T-helper 2 cell treated with Interferon-gamma antibody and Interleukin-4, amounts not matched to agents 100 ng/mL and 5 ng/mL, for 36 hours (primary cell): ENCODE results near the gene MGRN1. TPM values are rescaled to one million over a fixed set of nuclear protein-coding genes. Genes with fewer than 3 reads are reported as not detected.

Experiments used
- intact Hi-C: fragments of 100-400 bp; cut with micrococcal nuclease; formaldehyde crosslinking; loops from one replicate; pipeline ENCODE4 v1.15.1; 2023
- total RNA-seq: library from RNA; stranded (reverse); gene quantifications from 2 replicates; pipeline ENCODE4 v1.2.3, GENCODE V29; 2022

The MGRN1 gene
- total RNA-seq, 1 donor from 2014 or later, result 87.8 TPM

DNA sequence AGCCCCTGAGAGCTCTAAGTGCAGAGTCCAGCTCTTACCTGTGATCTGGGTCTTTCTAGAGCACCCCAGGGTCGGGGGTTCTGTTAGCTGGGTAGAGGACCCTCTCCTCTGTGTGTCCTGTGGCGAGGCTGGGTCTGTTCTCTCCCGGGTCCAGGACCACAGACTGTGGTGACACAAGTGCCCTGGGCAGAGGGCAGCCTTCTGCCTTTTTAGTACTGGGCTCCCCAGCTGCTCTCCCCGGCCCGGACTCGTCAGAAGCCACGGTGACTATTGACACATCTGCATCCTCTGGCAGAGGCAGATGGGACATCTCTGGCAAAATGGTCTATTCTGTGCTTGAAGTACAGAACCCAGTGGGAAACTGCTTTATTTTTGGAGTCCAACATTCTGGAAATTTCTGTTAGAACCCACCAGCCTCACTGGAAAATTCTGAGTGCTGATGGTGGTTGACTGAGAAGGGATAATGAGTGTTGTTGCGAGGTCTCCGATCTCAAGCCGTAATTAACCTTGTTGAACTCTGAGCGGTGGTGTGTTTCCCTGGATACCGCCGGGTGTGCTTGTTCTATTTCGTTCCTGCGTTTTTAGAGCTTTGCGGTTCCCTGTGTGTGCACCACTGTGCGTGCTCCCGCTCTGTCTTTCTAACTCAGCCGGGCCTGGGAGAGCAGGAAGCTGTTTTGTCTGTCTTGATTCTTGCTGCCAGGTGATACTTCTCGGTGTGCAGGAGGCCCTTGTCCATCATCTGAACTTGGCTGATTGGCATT, 42.8 kb downstream of the MGRN1 start:
- intact Hi-C loops, result no loop called here

DNA sequence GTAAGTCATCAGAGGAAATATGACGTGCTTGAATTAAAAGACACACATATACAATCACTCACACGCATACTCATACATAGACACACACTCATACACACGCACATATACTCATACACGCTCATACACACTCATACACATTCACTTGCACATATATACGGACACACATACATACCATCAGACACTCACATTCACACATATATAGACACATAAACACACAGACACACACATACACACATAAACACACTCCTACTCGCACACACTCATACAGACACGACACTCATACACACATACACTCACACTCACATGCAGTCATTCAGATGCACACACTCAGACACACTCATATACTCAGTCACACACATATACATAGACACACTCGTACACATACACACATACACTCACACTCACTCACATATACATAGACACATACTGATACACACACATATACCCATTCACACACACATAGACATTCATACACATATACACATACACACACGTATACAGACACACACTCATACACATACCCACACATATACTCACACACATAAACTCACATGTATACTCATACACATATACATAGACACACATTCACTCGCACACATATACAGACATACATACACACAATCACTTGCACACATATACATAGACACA, 43.8 kb downstream of the MGRN1 start:
- intact Hi-C loops, result no loop called here

DNA sequence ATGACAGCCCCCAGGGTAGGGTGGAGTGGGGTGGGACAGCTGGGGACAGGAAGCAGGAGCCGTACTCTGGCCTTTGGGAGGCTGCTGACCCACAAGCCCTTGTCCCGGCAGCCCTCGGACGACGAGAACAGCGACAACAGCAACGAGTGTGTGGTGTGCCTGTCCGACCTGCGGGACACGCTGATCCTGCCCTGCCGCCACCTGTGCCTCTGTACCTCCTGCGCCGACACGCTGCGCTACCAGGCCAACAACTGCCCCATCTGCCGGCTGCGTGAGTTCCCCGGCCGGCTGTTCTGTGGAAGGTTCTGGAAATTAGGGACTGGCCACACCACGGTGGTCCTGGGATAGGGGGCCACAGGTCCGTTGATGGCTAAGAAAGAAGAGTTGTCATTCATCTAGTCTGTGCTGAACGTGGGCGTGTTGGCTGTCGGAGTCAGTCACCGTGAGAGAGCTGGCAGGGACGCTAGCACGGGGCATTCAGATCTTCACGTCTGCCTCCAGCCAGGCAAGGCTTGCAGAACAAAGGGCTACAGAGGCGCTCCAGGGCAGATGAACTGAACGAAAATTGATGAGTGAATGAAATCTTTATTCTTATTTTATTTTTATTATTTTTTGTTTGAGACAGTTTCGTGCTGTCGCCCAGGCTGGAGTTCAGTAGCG, 48.9 kb downstream of the MGRN1 start:
- intact Hi-C loops, result no loop called here

DNA sequence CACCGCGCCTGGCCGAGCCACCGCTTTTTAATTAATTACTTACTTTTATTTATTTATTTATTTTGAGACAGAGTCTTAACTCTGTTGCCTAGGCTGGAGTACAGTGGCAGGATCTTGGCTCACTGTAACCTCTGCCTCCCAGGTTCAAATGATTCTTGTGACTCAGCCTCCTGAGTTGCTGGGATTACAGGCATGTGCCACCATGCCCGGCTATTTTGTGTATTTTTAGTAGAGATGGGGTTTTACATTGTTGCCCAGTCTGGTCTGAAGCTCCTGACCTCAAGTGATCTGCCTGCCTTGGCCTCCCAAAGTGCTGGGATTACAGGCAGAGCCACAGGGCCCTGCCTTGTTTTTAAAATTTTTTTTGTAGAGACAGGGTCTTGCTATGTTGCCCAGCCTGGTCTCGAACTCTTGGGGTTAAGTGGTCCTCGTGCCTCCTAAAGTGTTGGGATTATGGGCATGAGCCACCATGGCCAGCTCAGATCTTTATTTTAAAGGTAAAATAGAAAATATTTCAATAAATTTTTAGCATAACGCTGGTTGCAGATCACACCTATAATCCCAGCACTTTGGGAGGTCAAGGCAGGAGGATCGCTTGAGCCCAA, 50.4 kb downstream of the MGRN1 start:
- intact Hi-C loops, result no loop called here

DNA sequence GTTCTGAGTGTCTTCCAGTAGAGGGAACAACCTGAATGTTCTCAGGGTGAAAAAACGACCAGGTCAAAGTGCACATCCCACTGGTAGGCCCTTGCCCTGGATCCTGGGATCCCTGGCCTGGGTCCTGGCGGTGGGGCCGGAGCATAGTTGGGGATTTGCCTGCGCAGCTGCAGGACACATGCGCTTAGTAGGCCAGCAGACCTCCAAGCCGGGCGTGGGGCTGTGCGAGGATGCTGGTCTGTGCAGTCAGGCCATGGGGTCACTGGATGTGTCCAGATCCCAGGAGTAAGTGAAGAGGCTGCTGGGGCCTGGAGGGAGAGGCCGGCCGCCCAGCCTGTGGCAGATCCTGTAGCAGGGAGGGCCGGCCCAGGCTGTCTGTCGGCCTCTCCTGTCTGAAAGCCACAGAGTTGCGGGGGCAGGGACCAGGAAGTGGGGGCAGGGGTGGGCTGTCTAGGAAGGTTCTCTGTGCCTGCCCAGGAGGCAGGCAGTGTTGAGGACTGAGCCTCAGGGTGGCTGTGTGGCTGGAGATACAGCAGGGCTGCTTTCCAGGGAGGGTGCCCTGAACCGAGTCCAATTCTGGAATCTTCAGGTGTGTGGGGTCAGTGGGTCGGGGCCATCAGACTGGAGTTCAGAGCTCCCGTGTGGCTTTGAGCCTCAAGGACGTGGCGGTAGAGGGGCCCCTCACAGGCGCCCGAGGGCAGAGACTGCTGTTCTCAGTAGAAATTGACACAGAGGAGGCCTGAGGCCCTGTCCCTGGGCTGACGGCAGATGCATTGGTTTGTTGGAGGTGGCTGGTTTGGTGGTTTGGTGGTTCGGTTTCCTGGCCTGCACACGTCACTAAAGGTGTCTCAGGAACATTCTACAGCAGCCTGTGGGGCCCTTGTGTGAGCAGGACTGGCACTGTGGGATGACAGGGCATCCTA, 51.5 kb downstream of the MGRN1 start:
- intact Hi-C loops, result loop anchor here (1.0 to 2.0 kb wide), 3 partner anchors 11 to 26 kb away; partner anchors contain the start of gene NUDT16L1

DNA sequence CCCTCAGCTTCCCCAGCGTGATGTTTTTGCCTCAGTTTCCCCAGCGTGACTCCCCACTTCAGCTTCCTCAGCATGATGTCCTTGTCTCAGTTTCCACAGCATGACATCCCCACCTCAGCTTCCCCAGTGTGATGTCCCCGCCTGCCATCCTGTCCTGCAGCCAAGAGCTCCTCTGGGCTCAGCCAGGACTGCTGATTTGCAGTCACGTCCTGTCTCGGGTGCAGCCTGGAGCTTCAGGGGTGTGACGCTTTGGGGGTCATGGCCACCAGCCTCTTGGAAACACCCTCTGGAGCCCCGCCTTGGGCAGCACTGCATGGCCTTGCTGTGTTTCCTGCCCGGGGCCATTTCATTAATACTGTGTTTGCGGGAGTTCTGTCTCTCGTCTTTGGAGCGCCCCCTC, 52.2 kb downstream of the MGRN1 start:
- intact Hi-C loops, result loop anchor here (1.0 to 2.0 kb wide), 3 partner anchors 12 to 27 kb away; partner anchors contain the start of gene NUDT16L1

DNA sequence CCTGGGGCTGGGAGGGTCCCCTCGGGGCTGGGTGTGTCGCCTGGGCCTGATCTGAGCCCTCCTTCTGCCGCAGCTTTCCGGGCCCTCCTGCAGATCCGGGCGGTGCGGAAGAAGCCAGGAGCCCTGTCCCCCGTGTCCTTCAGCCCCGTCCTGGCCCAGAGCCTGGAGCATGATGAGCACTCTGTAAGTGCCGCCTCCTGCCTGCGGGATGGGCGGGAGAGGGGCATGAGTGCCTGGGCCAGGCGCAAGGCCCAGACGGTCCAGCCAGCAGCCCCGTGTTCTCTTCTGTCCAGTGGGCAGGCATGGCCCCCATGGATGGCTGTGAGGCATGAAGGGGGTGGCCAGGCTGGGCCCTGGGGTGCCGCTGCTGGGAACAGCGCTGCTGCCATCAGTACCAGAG, 52.8 kb downstream of the MGRN1 start:
- intact Hi-C loops, result loop anchor here (2.0 kb wide), 1 partner anchor 15 kb away; the partner anchor contains the start of gene NUDT16L1

DNA sequence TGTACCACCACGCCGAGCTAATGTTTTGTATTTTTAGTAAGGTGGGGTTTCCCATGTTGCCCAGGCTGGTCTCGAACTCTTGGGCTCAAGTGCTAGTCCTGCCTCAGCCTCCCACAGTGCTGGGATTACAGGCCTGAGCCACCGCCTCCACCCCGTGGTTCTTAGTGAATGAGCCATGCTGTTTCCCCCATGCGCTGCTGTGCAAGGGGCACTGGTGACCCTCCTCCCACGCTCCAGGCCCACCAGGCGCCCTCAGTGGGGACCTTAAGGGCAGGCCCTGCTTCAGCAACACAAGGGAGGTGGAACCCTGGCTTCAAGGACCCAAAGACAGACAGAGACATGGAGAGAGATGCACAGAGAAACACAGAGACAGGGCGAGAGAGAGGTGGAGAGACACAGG, 53.4 kb downstream of the MGRN1 start:
- intact Hi-C loops, result loop anchor here (2.0 kb wide), 1 partner anchor 15 kb away; the partner anchor contains the start of gene NUDT16L1

DNA sequence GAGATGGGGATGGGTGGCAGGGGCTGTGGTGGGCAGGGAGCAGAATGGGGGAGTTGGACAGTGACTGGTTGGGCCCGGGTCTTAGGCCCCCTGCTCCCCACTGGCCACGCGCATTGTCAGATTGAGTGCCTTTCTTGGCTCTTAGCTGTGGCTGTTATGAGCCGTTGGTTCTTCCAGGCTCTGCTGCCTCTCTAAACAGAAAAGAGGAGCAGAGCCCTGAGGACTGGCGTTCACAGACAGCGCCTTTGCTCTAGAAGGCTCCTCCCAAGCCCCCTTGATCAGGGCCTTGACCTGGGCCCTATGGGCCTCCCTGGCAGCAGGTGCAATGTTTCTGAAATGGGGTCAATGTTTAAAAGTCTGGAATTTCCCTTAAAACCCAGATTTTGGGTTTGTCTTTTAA, 54.0 kb downstream of the MGRN1 start:
- intact Hi-C loops, result no loop called here

DNA sequence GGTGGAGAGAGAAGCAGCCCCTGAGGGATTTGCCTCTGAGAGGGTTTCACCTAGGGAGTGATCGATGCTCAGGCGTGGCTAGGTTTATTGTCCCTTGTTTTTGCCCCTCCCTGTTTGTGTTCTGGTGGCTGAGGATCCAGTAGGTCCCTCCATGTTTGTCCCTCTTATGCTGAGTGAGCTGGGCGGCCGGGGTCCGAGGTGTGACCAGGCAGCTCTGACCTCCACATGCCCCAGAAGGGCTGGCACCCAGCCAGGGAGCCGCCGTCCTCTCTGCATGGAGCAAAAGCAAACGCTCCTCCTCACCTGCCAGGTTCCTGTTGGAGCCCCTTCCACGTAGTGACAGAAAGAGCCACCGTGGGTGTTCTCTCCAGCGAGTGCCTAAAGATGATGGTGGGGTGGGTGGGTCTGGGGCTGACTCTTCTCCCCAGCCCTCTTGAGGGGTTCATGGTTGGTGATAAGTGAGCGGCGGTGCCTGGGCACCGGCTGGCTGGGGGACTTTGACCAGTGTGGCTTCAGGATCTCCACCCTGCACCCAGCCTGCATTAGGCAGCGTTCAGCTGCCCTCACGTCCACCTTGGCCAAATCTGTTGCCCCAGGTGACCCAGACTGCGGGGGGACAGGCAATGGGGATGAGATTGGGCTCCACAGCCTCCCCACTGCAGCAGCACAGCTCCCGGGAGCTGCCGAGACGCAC, 54.7 kb downstream of the MGRN1 start:
- intact Hi-C loops, result no loop called here

DNA sequence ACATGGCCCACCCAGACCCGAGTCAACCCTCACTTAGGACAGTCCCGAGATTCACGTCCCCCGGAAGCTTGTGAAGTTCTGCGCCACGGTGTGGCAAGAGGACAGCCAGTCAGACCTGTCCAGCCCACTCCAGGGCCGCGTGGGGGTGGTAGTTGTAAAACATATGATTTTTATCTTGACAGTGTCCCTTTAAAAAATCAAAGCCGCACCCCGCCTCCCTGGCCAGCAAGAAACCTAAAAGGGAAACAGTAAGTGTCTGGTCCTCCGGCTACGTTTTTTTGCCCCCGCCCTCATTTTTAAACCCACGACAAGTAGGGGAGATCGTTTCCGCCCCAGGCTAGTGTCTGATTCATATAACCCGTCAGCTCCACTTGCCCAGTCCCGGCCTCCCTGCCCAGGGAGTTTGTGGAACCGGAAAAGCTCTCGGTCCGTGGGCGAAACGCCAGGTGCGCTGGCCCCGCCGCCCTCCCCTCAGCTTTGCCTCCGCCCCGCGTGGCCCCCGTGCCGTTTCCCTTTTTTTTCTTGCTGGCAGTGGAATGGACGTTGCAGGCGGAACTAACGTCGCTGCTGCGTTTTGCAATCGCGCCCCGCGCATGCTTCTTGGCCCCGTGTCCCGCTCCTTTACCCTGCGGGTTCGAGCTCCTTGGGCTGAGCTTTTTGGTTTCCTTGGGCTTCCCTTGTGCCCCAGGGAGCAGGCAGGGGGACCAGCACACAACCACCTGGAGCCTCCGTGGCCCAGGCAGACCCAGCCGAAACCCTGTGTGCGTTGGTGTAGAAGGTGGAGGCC, 55.4 kb downstream of the MGRN1 start:
- intact Hi-C loops, result no loop called here

DNA sequence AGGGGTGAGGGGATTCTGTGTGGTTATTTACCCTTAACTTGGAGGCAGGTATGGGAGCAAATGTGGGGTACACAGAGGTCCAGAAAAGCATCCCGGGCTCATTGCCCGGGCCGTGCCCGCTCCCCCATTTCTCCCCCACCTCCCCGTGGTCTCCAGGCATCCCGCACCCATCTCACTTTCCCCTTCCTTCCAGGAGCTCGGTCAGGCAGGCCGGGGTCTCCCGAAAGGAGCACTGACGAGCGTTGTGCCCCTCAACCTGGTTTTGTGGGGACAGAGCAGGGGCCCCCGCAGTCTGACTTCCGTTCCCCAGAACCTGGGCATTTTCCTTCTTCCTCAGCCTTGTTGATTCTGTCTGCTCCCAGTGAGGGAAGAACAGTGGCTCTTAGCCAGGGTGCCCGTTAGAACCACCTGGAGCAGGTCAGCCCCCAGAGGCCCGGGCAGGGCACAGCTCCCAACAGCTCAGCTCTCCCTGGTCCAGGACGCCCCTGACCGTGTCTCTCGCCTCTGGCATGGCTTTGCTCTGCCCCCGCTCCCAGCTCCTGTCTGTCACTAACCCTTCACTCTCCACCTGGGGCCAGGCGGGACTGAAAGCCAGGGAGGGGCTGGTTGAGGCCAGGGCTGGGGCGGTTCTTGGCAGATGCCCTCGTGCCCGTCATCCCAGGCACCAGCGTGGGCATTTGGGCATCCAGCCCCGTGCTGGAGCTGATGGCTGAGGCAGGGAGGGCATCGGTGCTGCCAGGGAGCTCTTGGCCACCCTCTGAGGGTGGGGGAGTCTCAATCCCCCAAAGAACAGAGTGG, 56.2 kb downstream of the MGRN1 start:
- intact Hi-C loops, result no loop called here

DNA sequence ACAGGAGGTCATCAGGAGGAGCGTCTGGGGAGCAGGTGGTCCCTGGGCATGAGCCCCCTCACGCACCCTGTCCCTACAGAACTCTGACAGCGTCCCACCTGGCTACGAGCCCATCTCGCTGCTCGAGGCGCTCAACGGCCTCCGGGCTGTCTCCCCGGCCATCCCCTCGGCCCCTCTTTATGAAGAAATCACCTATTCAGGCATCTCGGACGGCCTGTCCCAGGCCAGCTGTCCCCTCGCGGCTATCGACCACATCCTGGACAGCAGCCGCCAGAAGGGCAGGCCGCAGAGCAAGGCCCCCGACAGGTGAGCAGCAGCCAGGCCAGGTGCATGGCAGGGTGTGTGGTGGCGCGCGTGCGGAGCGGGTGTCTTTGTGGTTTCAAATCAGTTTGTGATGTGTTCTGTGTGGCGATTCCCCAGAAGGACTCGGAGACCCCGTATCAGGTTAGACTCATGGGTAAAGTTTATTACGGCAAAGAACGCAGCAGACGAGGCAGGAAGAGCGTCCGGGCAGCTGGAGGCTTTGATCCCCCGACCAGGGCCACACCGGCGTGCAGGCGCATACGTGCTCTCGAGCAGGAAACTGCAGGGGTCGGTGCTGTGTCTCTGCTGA, 57.0 kb downstream of the MGRN1 start:
- intact Hi-C loops, result no loop called here

DNA sequence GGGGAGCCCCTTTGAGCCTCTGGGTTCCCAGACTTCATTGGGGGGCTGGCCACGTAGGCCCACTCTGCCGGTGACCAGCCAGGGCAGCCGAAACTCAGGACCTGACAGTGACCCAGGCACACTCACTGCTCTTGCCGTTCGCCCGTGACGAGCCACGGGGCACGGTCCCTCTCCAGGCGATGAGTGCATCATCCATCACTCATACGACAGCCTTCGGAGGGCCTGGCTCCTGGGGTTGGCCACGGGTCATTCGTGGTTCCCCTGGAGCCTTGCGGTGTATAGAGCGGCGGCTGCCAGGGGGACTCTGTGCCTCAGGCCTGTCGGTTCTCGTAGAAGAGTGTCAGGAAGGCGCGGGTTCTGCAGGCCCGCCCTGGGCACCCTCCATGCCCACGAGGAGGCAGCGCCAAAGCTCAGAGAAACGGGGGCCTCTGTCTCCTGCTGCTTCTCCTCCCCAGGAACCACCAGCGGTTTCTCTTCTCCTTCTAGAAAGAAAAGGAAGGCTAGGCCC, 57.5 kb downstream of the MGRN1 start:
- intact Hi-C loops, result no loop called here

DNA sequence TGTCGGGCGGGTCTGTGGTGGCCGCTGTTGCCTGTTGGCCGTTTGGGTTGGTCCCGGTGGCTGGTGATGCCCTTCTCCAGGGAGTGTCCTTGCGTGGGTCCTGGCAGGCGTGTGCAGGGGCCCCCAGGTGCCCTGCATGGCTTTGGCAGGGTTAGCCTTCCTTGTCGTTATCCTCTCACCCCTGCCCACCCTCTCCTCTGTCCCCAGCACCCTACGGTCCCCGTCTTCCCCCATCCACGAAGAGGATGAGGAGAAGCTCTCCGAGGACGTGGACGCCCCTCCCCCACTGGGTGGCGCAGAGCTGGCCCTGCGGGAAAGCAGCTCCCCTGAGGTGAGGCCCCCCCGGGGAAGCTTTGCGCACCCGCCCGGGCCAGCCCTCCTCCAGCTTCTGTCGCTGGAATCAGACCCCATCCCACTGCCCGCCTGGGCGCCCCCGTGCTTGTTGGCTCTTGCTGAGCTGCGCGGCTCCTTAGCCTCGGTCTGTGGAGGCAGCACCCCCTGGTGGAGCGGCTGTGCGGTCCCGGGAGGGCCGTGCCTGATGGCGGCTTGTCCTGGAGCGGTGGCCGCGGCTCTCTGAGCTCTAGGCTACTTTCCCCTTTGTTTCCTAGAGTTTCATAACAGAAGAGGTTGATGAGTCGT, 58.1 kb downstream of the MGRN1 start:
- intact Hi-C loops, result no loop called here

DNA sequence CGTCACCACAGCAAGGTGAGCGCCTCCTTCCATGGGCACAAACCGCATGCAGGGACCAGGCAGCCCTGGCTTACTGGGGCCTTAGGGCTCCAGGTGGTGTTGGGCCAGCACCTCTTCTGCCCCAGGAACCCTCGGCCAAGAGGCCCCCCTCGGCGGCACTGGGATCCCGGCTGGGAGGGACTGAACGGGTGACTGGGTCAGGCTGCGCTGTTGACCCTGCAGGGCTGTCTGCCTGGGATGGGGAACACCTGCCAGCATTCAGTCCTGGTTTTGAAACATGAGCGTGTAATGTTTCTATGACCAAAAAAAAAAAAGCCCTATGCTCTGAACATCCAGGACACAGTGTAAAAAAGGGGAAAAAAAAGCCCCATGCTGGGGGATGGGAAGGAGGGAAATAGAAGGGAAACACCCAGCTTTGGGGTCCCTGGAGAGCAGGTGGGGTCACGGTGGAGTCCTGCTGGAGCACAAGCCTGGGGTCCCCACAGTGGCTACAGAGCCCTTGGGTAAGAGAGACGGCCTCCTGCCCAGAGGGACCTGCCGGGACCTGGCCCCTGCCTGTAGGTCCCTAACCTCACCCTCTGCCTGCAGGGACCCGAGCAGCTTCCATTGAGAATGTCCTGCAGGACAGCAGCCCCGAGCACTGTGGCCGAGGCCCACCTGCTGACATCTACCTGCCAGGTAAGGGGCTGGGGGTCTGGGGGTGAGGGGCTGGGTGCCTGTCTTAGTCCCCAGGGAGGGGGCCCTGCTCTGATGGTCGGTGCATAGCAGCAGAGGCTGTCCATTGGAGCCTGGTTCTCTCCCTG, 58.8 kb downstream of the MGRN1 start:
- intact Hi-C loops, result no loop called here
